ENCODE data around the gene MS4A6E. TPM values are rescaled to one million over a fixed set of nuclear protein-coding genes. Genes with fewer than 3 reads are reported as not detected.

MS4A6E gene
- polyA plus RNA-seq, 1 of the 3 experiments (the other 2 are of a cell fraction) = not detected

GRCh38 chr11:60310407-60310998, 16.6 kb upstream of the MS4A6E start:
- no peaks in the 10 kb centered on the region for H3K36me3 ChIP-seq (replicated peaks in 1 of 2; ENCODE audit: control insufficient read depth in 1 of 2, insufficient read depth in 2 of 2, low read length in 1 of 2)
- POLR2A ChIA-PET = no interaction called here

GRCh38 chr11:60314635-60315321, 12.3 kb upstream of the MS4A6E start:
- ChIA-PET CTCF (interaction anchor here (1.0 to 1.2 kb wide), 2 partner anchors 19 to 49 kb away, joined by 3 read pairs; no protein-coding TSS in a partner anchor), POLR2A (no interaction called here)
- H3K9ac ChIP-seq = no peak overlapping the region
- no peak for DNase-seq
- no peaks in the 10 kb centered on the region for H3K27me3 ChIP-seq (ENCODE audit: insufficient read depth)
- no peaks in the 10 kb centered on the region for H3K79me2 ChIP-seq (ENCODE audit: insufficient read depth)
- no peak overlapping the region for H3K4me2 ChIP-seq
- H3K4me3 ChIP-seq (ENCODE audit: low read depth in 2 of 2, low read length in 1 of 2) = no peak overlapping the region
- H3F3A ChIP-seq (replicated peaks; ENCODE audit: insufficient read depth) = no peaks in the 10 kb centered on the region
- H4K20me1 ChIP-seq (ENCODE audit: insufficient read depth) = no peaks in the 10 kb centered on the region
- H3K36me3 ChIP-seq (replicated peaks in 1 of 2; ENCODE audit: control insufficient read depth in 1 of 2, insufficient read depth in 2 of 2, low read length in 1 of 2) = no peaks in the 10 kb centered on the region
- no peak overlapping the region for H3K27ac ChIP-seq (ENCODE audit: low read depth in 2 of 2, low read length in 1 of 2)
- H2AFZ ChIP-seq (ENCODE audit: low read depth) = no peak overlapping the region
- no peaks in the 10 kb centered on the region for H3K9me3 ChIP-seq
- WGBS (ENCODE audit: low lambda C conversion rate) = 2% methylated on average over 2 of the region's 2 CpGs
- no peaks in the 10 kb centered on the region for H3K4me1 ChIP-seq (ENCODE audit: control insufficient read depth in 1 of 2, insufficient read depth in 2 of 2, low read depth in 1 of 2, low read length in 1 of 2)
- no peaks in the 10 kb centered on the region for H3K9me2 ChIP-seq
- TF ChIP-seq GABPA (IDR thresholded peaks at IDR 0.05; ENCODE audit: low read depth) (no peak), MEF2A (IDR thresholded peaks at IDR 0.05; ENCODE audit: borderline replicate concordance, low read depth) (no peak), CTCF (IDR thresholded peaks at IDR 0.05) (no peak), RAD21 (IDR thresholded peaks at IDR 0.05; ENCODE audit: low read length) (no peak), REST (IDR thresholded peaks at IDR 0.05; ENCODE audit: low read depth, low read length) (no peak), RFX5 (IDR thresholded peaks at IDR 0.05; ENCODE audit: low read length) (no peak), TAF1 (IDR thresholded peaks at IDR 0.05; ENCODE audit: borderline replicate concordance, low read depth, low read length) (no peak), CHD2 (IDR thresholded peaks at IDR 0.05; ENCODE audit: low read length, partially characterized antibody) (no peak), TCF12 (IDR thresholded peaks at IDR 0.05) (no peak)

More at GRCh38 chr11:60310407-60310998, 16.6 kb upstream of the MS4A6E start:
- no peaks in the 10 kb centered on the region for H3K9me2 ChIP-seq
- H3K9ac ChIP-seq = no peak overlapping the region
- no peaks in the 10 kb centered on the region for H3F3A ChIP-seq (replicated peaks; ENCODE audit: insufficient read depth)
- H3K9me3 ChIP-seq = no peaks in the 10 kb centered on the region
- no peak overlapping the region for H3K4me2 ChIP-seq
- no peaks in the 10 kb centered on the region for H3K79me2 ChIP-seq (ENCODE audit: insufficient read depth)
- 0% methylated on average over 5 of the region's 5 CpGs for WGBS (ENCODE audit: low lambda C conversion rate)
- H3K27me3 ChIP-seq (ENCODE audit: insufficient read depth) = no peaks in the 10 kb centered on the region
- CTCF ChIA-PET = no interaction called here
- DNase-seq = no peak
- H4K20me1 ChIP-seq (ENCODE audit: insufficient read depth) = no peaks in the 10 kb centered on the region
- H2AFZ ChIP-seq (ENCODE audit: low read depth) = no peak overlapping the region
- H3K4me1 ChIP-seq (ENCODE audit: control insufficient read depth in 1 of 2, insufficient read depth in 2 of 2, low read depth in 1 of 2, low read length in 1 of 2) = no peaks in the 10 kb centered on the region
- H3K4me3 ChIP-seq (ENCODE audit: low read depth in 2 of 2, low read length in 1 of 2) = no peak overlapping the region
- H3K27ac ChIP-seq (ENCODE audit: low read depth in 2 of 2, low read length in 1 of 2) = no peak overlapping the region
- no peak for TF ChIP-seq SMC3 (IDR thresholded peaks at IDR 0.05; ENCODE audit: low read depth, low read length)
- TF ChIP-seq ELF1 (IDR thresholded peaks at IDR 0.05) = no peak
- no peak for TF ChIP-seq IRF3 (IDR thresholded peaks at IDR 0.05; ENCODE audit: low read depth, low read length)
- TF ChIP-seq NRF1 (IDR thresholded peaks at IDR 0.05; ENCODE audit: low read depth, low read length) = no peak
- no peak for TF ChIP-seq PBX3 (IDR thresholded peaks at IDR 0.05)
- no peak for TF ChIP-seq EZH2phosphoT487 (IDR thresholded peaks at IDR 0.05; ENCODE audit: borderline replicate concordance, low read depth)
- TF ChIP-seq GATA2 (CRISPR knock-in tag; IDR thresholded peaks at IDR 0.05) = no peak
- TF ChIP-seq FOXJ3 (CRISPR knock-in tag; IDR thresholded peaks at IDR 0.05) = no peak
- TF ChIP-seq NFIC (IDR thresholded peaks at IDR 0.05; ENCODE audit: borderline replicate concordance) = no peak
- TF ChIP-seq CHD2 (IDR thresholded peaks at IDR 0.05; ENCODE audit: low read length, partially characterized antibody) = no peak
- no peak for TF ChIP-seq POLR2AphosphoS5 (IDR thresholded peaks at IDR 0.05; ENCODE audit: low read depth, low read length)
